Astrocyte (in vitro differentiated cells and primary cell): ENCODE measurements around the gene TSTD2. TPM values are rescaled to one million over a fixed set of nuclear protein-coding genes. Genes with fewer than 3 reads are reported as not detected.

Source experiments
- DNase-seq: peaks from one replicate; pipeline ENCODE4 v3.0.0-alpha.2; 2010; ENCODE audit warnings: low read depth
- FAIRE-seq: peaks from 2 replicates; lab custom pipeline; 2011; peaks lifted over from hg19 to GRCh38; lab: Jason Lieb, UNC
- H2AFZ ChIP-seq: 2 replicates; pipeline ENCODE4 v1.6.0; 2012; ENCODE audit warnings: low read depth, low read length, inconsistent platforms
- H3K27ac ChIP-seq: 2 replicates; pipeline ENCODE4 v1.5.1; 2011; ENCODE audit warnings: low read depth, low read length, inconsistent platforms
- H3K27me3 ChIP-seq: 2 replicates; pipeline ENCODE4 v1.6.0; 2011; ENCODE audit warnings: low read length, inconsistent platforms; ENCODE audit not compliant: insufficient read depth
- H3K36me3 ChIP-seq: 2 replicates; pipeline ENCODE4 v1.5.1; 2011; ENCODE audit warnings: low read length, inconsistent platforms; ENCODE audit not compliant: insufficient read depth
- H3K4me1 ChIP-seq: 2 replicates; pipeline ENCODE4 v1.5.1; 2011; ENCODE audit warnings: low read length, inconsistent platforms; ENCODE audit not compliant: insufficient read depth
- H3K4me2 ChIP-seq: 2 replicates; pipeline ENCODE4 v1.6.0; 2012; ENCODE audit warnings: low read length, inconsistent platforms
- H3K4me3 ChIP-seq: 2 replicates; pipeline ENCODE4 v1.5.1; 2011; ENCODE audit warnings: low read depth, mild to moderate bottlenecking, low read length, inconsistent platforms; ENCODE audit not compliant: insufficient read depth
- H3K79me2 ChIP-seq: 2 replicates; pipeline ENCODE4 v1.6.0; 2012; ENCODE audit warnings: mild to moderate bottlenecking, low read length, inconsistent platforms; ENCODE audit not compliant: insufficient read depth
- H3K9ac ChIP-seq: 2 replicates; pipeline ENCODE4 v1.6.0; 2012; ENCODE audit warnings: mild to moderate bottlenecking, low read length, inconsistent platforms
- H3K9me3 ChIP-seq: 2 replicates; pipeline ENCODE4 v1.5.1; 2012; ENCODE audit warnings: low read depth, mild to moderate bottlenecking, low read length, inconsistent platforms; ENCODE audit not compliant: insufficient read depth
- H4K20me1 ChIP-seq: 2 replicates; pipeline ENCODE4 v1.6.0; 2012; ENCODE audit warnings: low read length, inconsistent platforms; ENCODE audit not compliant: insufficient read depth
- H3K27ac Mint-ChIP-seq: one replicate; pipeline ENCODE4 v1.8.0; 2021; ENCODE audit warnings: mild to moderate bottlenecking, mixed read lengths; ENCODE audit not compliant: unreplicated experiment
- H3K27me3 Mint-ChIP-seq: one replicate; pipeline ENCODE4 v1.8.0; 2021; ENCODE audit warnings: low read depth, mixed read lengths; ENCODE audit not compliant: unreplicated experiment
- H3K36me3 Mint-ChIP-seq: one replicate; pipeline ENCODE4 v1.8.0; 2021; ENCODE audit warnings: low read depth, mixed read lengths; ENCODE audit not compliant: unreplicated experiment
- H3K4me1 Mint-ChIP-seq: one replicate; pipeline ENCODE4 v1.8.0; 2021; ENCODE audit warnings: low read depth, mixed read lengths; ENCODE audit not compliant: unreplicated experiment
- H3K4me3 Mint-ChIP-seq: one replicate; pipeline ENCODE4 v1.8.0; 2021; ENCODE audit warnings: mild to moderate bottlenecking, moderate library complexity, mixed read lengths; ENCODE audit not compliant: unreplicated experiment
- H3K9me3 Mint-ChIP-seq: one replicate; pipeline ENCODE4 v1.8.0; 2021; ENCODE audit warnings: mild to moderate bottlenecking, mixed read lengths; ENCODE audit not compliant: unreplicated experiment
- EZH2 ChIP-seq: IDR thresholded peaks from 2 replicates; pipeline ENCODE4 v1.6.1; 2012; ENCODE audit warnings: mild to moderate bottlenecking, low read length, inconsistent platforms; ENCODE audit not compliant: insufficient read depth
- total RNA-seq: library from RNA; stranded (reverse); gene quantifications from 2 replicates; pipeline ENCODE4 v1.2.1, GENCODE V29; 2021
- TF ChIP-seq, protein P1 (sequence below): IDR thresholded peaks from 2 replicates; pipeline ENCODE4 v1.5.1; 2011; ENCODE audit warnings: low read depth, mild to moderate bottlenecking, inconsistent platforms, low read length, moderate library complexity; ENCODE audit not compliant: insufficient read depth

TSTD2 gene
- total RNA-seq, 1 donor from 2014 or later = 19.4 TPM

DNA sequence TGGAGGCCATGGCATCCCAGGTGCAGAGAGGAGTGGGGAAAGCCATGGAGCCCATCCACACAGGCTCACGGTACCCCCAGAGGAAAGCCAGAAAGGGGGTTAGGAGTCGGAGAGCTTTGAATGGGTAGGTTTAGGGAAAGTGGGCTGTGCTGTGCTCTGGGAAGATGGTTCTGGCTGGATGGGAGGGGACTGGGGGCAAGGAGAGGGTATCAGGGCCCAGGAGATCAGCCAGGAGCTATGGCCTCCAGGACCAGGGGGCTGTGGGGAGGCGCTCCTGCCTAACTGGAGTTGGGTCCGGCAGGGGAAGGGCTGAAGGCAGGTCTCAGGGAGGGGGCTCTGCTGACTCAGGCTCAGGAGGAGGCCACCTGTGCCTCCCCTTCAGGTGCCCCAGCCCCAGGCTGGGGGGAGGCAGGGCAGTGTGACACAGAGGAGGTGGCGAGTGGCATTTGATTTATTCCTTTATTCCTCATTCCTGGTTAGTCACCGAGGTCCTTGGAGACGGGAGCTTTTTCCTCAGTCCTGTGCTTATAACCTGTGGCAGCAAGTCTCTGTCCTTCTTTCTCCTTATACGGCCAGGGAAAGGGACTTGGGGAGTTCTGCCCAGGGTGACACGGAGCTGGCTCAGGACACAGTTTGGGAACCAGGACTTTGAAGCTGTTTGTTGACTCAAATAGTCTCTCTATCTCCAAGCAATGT is 60.8 kb downstream of the TSTD2 start:
- H3K27me3 ChIP-seq = no peaks in the 10 kb centered on the region
- Mint-ChIP-seq H3K4me1 (no peaks in the 10 kb centered on the region), H3K9me3 (peaks cover 7% of the 10 kb centered on the region), H3K4me3 (no peak overlapping the region), H3K36me3 (peaks cover 3% of the 10 kb centered on the region), H3K27ac (no peak overlapping the region), H3K27me3 (peaks cover 36% of the 10 kb centered on the region)
- no peak overlapping the region for H3K4me2 ChIP-seq
- H3K79me2 ChIP-seq = no peaks in the 10 kb centered on the region
- no peak overlapping the region for H3K4me3 ChIP-seq
- no peak overlapping the region for H3K9ac ChIP-seq
- H3K9me3 ChIP-seq = no peaks in the 10 kb centered on the region
- TF ChIP-seq, protein P1, sequence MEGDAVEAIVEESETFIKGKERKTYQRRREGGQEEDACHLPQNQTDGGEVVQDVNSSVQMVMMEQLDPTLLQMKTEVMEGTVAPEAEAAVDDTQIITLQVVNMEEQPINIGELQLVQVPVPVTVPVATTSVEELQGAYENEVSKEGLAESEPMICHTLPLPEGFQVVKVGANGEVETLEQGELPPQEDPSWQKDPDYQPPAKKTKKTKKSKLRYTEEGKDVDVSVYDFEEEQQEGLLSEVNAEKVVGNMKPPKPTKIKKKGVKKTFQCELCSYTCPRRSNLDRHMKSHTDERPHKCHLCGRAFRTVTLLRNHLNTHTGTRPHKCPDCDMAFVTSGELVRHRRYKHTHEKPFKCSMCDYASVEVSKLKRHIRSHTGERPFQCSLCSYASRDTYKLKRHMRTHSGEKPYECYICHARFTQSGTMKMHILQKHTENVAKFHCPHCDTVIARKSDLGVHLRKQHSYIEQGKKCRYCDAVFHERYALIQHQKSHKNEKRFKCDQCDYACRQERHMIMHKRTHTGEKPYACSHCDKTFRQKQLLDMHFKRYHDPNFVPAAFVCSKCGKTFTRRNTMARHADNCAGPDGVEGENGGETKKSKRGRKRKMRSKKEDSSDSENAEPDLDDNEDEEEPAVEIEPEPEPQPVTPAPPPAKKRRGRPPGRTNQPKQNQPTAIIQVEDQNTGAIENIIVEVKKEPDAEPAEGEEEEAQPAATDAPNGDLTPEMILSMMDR = no peak
- no peak for TF ChIP-seq EZH2
- no peak overlapping the region for H2AFZ ChIP-seq
- H4K20me1 ChIP-seq = no peaks in the 10 kb centered on the region
- no peaks in the 10 kb centered on the region for H3K4me1 ChIP-seq
- H3K27ac ChIP-seq = no peak overlapping the region
- DNase-seq = no peak
- no peaks in the 10 kb centered on the region for H3K36me3 ChIP-seq
- FAIRE-seq = no peak

DNA sequence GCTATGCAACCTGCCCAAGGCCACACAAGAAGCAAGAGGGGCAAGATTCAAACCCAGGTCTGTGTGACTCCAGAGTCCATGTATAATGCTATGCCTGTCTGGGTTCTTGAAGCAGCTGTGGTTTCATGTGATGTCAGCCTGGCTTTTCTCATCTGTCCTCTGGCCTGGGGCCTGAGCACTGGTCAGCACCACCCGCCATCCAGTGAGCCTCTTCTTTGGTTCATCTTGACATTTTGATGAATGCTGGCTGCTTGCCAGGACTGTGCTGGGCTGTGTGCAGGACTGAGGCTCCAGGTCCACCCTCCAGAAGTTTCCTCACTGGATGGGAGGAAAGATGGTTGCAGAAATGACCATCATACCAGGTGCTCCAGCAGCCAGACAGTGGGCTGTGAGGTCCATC is 61.5 kb downstream of the TSTD2 start:
- TF ChIP-seq, protein P1 = no peak
- TF ChIP-seq EZH2 = no peak
- peaks cover 3% of the 10 kb centered on the region for H3K36me3 Mint-ChIP-seq
- no peaks in the 10 kb centered on the region for H3K79me2 ChIP-seq
- H3K27ac ChIP-seq = no peak overlapping the region
- peaks cover 7% of the 10 kb centered on the region for H3K9me3 Mint-ChIP-seq
- no peak overlapping the region for H3K4me3 ChIP-seq
- no peak overlapping the region for H3K4me3 Mint-ChIP-seq
- H3K4me1 ChIP-seq = no peaks in the 10 kb centered on the region
- H3K27me3 Mint-ChIP-seq = peaks cover 34% of the 10 kb centered on the region
- no peaks in the 10 kb centered on the region for H4K20me1 ChIP-seq
- no peak overlapping the region for H3K9ac ChIP-seq
- H3K27me3 ChIP-seq = no peaks in the 10 kb centered on the region
- no peak for FAIRE-seq
- no peak overlapping the region for H3K27ac Mint-ChIP-seq
- H3K36me3 ChIP-seq = no peaks in the 10 kb centered on the region
- no peak for DNase-seq
- no peak overlapping the region for H2AFZ ChIP-seq
- no peak overlapping the region for H3K4me2 ChIP-seq
- no peaks in the 10 kb centered on the region for H3K4me1 Mint-ChIP-seq
- no peaks in the 10 kb centered on the region for H3K9me3 ChIP-seq

DNA sequence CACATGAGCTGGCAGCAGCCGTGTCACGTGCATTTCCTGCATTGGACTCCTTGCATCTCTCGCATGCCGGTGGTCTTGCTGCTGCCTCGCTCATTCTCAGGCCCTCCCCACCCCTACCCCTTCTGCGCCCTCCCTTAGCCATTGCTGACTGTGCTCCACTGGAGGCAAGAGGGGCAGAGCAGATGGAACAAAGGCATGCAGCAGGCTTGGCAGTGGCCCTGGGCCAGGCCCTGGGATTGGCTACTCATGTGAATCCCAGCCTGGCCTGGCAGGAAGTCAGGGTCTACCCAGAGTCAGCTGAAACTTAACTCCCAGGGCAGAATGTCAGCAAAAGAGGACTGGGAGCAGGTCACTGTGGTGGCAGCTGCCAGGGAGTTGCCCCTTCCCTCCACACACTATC is 62.3 kb downstream of the TSTD2 start:
- Histone ChIP-seq H3K27me3 (no peaks in the 10 kb centered on the region), H2AFZ (no peak overlapping the region), H3K27ac (no peak overlapping the region), H3K79me2 (no peaks in the 10 kb centered on the region), H3K9me3 (no peaks in the 10 kb centered on the region), H3K4me3 (no peak overlapping the region), H3K9ac (no peak overlapping the region), H3K4me1 (no peaks in the 10 kb centered on the region), H4K20me1 (no peaks in the 10 kb centered on the region), H3K4me2 (no peak overlapping the region), H3K36me3 (no peaks in the 10 kb centered on the region)
- peaks cover 35% of the 10 kb centered on the region for H3K27me3 Mint-ChIP-seq
- H3K4me1 Mint-ChIP-seq = no peaks in the 10 kb centered on the region
- peaks cover 7% of the 10 kb centered on the region for H3K9me3 Mint-ChIP-seq
- DNase-seq (no peak), FAIRE-seq (no peak)
- no peak overlapping the region for H3K4me3 Mint-ChIP-seq
- no peak for TF ChIP-seq EZH2
- TF ChIP-seq, protein P1 = no peak
- H3K27ac Mint-ChIP-seq = no peak overlapping the region
- peaks cover 3% of the 10 kb centered on the region for H3K36me3 Mint-ChIP-seq
